PC-9 (cell line): ENCODE results near the gene MEAK7. TPM values are rescaled to one million over a fixed set of nuclear protein-coding genes. Genes with fewer than 3 reads are reported as not detected.

Source experiments
- BruUV-seq: library from RNA; stranded (reverse); fragments of 400-500 nt; replicated peaks from 2 replicates; lab custom pipeline; 2021; lab: Mats Ljungman, UMichigan
- CTCF ChIA-PET: fragments of 300-600 bp; sonication (Branson Sonifier 250); formaldehyde crosslinking; loops from one replicate; lab custom pipeline; 2022; ENCODE audit warnings: antibody characterized with exemption; lab: Charles Lee
- POLR2A ChIA-PET: fragments of 300-600 bp; sonication (Branson Sonifier 250); formaldehyde crosslinking; loops from one replicate; lab custom pipeline; 2022; ENCODE audit warnings: antibody characterized with exemption; ENCODE audit not compliant: unreplicated experiment; lab: Charles Lee
- DNase-seq, 2 experiments: peaks; one replicate each; pipeline versions ENCODE4 v3.0.0 to v3.0.0-alpha.2; 2015 to 2022; ENCODE audit warnings: mixed read lengths in 1 of 2
- H2AFZ ChIP-seq: fragments of 200-600 bp; sonication (generic); 2 replicates; pipeline ENCODE4 v1.8.1; 2017; ENCODE audit warnings: antibody characterized with exemption
- H3F3A ChIP-seq: fragments of 200-600 bp; sonication (generic); 2 replicates; pipeline ENCODE4 v1.8.1; 2017; ENCODE audit warnings: antibody characterized with exemption, mild to moderate bottlenecking, low read depth; ENCODE audit not compliant: insufficient read depth
- H3K27ac ChIP-seq: fragments of 200-600 bp; sonication (generic); 2 replicates; pipeline ENCODE4 v1.6.1; 2016; ENCODE audit warnings: mixed run types
- H3K27me3 ChIP-seq: fragments of 200-600 bp; sonication (generic); 2 replicates; pipeline ENCODE4 v1.6.1; 2016; ENCODE audit warnings: low read depth, mixed run types; ENCODE audit not compliant: insufficient read depth
- H3K36me3 ChIP-seq: fragments of 200-600 bp; sonication (generic); 2 replicates; pipeline ENCODE4 v1.6.1; 2016; ENCODE audit warnings: low read depth, mixed run types
- H3K4me1 ChIP-seq: fragments of 200-600 bp; sonication (generic); replicated peaks from 2 replicates; pipeline ENCODE4 v1.6.1; 2016; ENCODE audit warnings: mixed run types; ENCODE audit not compliant: insufficient read depth
- H3K4me2 ChIP-seq: fragments of 200-600 bp; sonication (generic); 2 replicates; pipeline ENCODE4 v1.6.1; 2017; ENCODE audit warnings: mixed run types
- H3K4me3 ChIP-seq: fragments of 200-600 bp; sonication (generic); 2 replicates; pipeline ENCODE4 v1.6.1; 2016; ENCODE audit warnings: mixed run types
- H3K79me2 ChIP-seq: fragments of 200-600 bp; sonication (generic); 2 replicates; pipeline ENCODE4 v1.6.1; 2017; ENCODE audit warnings: low read depth, mixed run types
- H3K9me2 ChIP-seq: fragments of 200-600 bp; sonication (generic); 2 replicates; pipeline ENCODE4 v1.8.1; 2017; ENCODE audit warnings: mild to moderate bottlenecking; ENCODE audit not compliant: insufficient read depth
- H3K9me3 ChIP-seq: fragments of 200-600 bp; sonication (generic); 2 replicates; pipeline ENCODE4 v1.8.1; 2016; ENCODE audit warnings: low read depth; ENCODE audit not compliant: insufficient read depth
- H4K20me1 ChIP-seq: fragments of 200-600 bp; sonication (generic); 2 replicates; pipeline ENCODE4 v1.8.1; 2017; ENCODE audit not compliant: insufficient read depth
- EZH2 ChIP-seq: fragments of 200-600 bp; sonication (generic); IDR thresholded peaks from 2 replicates; pipeline ENCODE4 v1.8.0; 2017; ENCODE audit warnings: antibody characterized with exemption, low read depth
- intact Hi-C: fragments of 100-400 bp; cut with micrococcal nuclease; formaldehyde crosslinking; loops from one replicate; pipeline ENCODE4 v1.10.0; 2022; ENCODE audit not compliant: unreplicated experiment
- total RNA-seq: library from RNA; stranded (reverse); gene quantifications from 2 replicates; pipeline ENCODE4 v1.2.3, GENCODE V29; 2021
- TF ChIP-seq, protein P1 (sequence below): fragments of 200-600 bp; sonication (generic); conservative IDR thresholded peaks from 2 replicates; pipeline ENCODE4 v1.6.1; 2017; ENCODE audit warnings: mixed run types, antibody characterized with exemption, mild to moderate bottlenecking, moderate library complexity

Gene MEAK7
- total RNA-seq, 1 experiment from 2014 or later = 73.4 TPM

- no peak for DNase-seq
- intact Hi-C loops = no loop called here
- H3K27me3 ChIP-seq = no peaks in the 10 kb centered on the region
- no peaks in the 10 kb centered on the region for H3K4me1 ChIP-seq
- no peak overlapping the region for H2AFZ ChIP-seq
- H3K36me3 ChIP-seq = peaks cover 40% of the 10 kb centered on the region
- BruUV-seq = no TSS peak
- no peak overlapping the region for H3K4me3 ChIP-seq
- CTCF ChIA-PET = no interaction called here
- no peaks in the 10 kb centered on the region for H4K20me1 ChIP-seq
- peaks cover 8% of the 10 kb centered on the region; the same call in 1 of the 2 replicates for H3K9me3 ChIP-seq
- no peak overlapping the region for H3K27ac ChIP-seq
- no peak overlapping the region for H3K4me2 ChIP-seq
- peaks cover 11% of the 10 kb centered on the region for H3F3A ChIP-seq
- no peaks in the 10 kb centered on the region for H3K9me2 ChIP-seq
- POLR2A ChIA-PET = no interaction called here
- TF ChIP-seq EZH2 = no peak
- TF ChIP-seq, protein P1, sequence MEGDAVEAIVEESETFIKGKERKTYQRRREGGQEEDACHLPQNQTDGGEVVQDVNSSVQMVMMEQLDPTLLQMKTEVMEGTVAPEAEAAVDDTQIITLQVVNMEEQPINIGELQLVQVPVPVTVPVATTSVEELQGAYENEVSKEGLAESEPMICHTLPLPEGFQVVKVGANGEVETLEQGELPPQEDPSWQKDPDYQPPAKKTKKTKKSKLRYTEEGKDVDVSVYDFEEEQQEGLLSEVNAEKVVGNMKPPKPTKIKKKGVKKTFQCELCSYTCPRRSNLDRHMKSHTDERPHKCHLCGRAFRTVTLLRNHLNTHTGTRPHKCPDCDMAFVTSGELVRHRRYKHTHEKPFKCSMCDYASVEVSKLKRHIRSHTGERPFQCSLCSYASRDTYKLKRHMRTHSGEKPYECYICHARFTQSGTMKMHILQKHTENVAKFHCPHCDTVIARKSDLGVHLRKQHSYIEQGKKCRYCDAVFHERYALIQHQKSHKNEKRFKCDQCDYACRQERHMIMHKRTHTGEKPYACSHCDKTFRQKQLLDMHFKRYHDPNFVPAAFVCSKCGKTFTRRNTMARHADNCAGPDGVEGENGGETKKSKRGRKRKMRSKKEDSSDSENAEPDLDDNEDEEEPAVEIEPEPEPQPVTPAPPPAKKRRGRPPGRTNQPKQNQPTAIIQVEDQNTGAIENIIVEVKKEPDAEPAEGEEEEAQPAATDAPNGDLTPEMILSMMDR = no peak
- no peaks in the 10 kb centered on the region for H3K79me2 ChIP-seq
These were observed 36.8 kb downstream of the MEAK7 start for GRCh38 chr16:84467709-84468108.

- H3K4me2 ChIP-seq = no peak overlapping the region
- CTCF ChIA-PET = no interaction called here
- peaks cover 11% of the 10 kb centered on the region for H3F3A ChIP-seq
- H3K27me3 ChIP-seq = no peaks in the 10 kb centered on the region
- H3K27ac ChIP-seq = no peak overlapping the region
- peaks cover 8% of the 10 kb centered on the region; the same call in 1 of the 2 replicates for H3K9me3 ChIP-seq
- TF ChIP-seq EZH2 = no peak
- TF ChIP-seq, protein P1 = no peak
- H4K20me1 ChIP-seq = no peaks in the 10 kb centered on the region
- DNase-seq = no peak
- H2AFZ ChIP-seq = no peak overlapping the region
- H3K4me3 ChIP-seq = no peak overlapping the region
- H3K9me2 ChIP-seq = no peaks in the 10 kb centered on the region
- intact Hi-C loops = no loop called here
- peaks cover 36% of the 10 kb centered on the region for H3K36me3 ChIP-seq
- no peaks in the 10 kb centered on the region for H3K79me2 ChIP-seq
- H3K4me1 ChIP-seq = no peaks in the 10 kb centered on the region
- BruUV-seq = no TSS peak
- POLR2A ChIA-PET = no interaction called here
These were observed 37.2 kb downstream of the MEAK7 start for GRCh38 chr16:84467256-84467655.

DNA sequence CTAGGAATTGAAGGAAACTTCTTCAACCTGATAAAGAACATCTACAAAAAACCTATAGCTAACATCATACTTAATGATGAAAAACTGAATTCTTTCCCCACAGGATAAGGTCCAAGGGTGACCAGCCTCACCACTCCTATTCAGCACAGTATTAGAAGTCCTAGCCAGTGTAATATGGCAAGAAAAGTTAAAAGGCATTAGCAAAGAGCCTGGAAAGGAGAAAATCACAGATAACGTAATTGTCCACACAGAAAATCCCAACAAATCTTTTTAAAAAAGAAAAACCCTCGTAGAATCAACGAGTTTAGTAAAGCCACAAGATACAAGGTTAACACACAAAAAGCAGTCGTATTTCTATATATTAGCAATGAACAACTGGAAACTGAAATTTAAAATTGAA lies 37.8 kb downstream of the MEAK7 start:
- CTCF ChIA-PET = no interaction called here
- TF ChIP-seq EZH2 = no peak
- TF ChIP-seq, protein P1 = no peak
- intact Hi-C loops = no loop called here
- BruUV-seq = no TSS peak
- H3K4me2 ChIP-seq = no peak overlapping the region
- no peak overlapping the region for H2AFZ ChIP-seq
- no peaks in the 10 kb centered on the region for H3K4me1 ChIP-seq
- peaks cover 8% of the 10 kb centered on the region; the same call in 1 of the 2 replicates for H3K9me3 ChIP-seq
- no peak overlapping the region for H3K27ac ChIP-seq
- H4K20me1 ChIP-seq = no peaks in the 10 kb centered on the region
- peaks cover 11% of the 10 kb centered on the region for H3F3A ChIP-seq
- no peak for DNase-seq
- H3K36me3 ChIP-seq = peaks cover 37% of the 10 kb centered on the region
- no peaks in the 10 kb centered on the region for H3K9me2 ChIP-seq
- H3K27me3 ChIP-seq = no peaks in the 10 kb centered on the region
- no peaks in the 10 kb centered on the region for H3K79me2 ChIP-seq
- POLR2A ChIA-PET = no interaction called here
- no peak overlapping the region for H3K4me3 ChIP-seq
